Occipital lobe (tissue), 2 donors: Measurements from ENCODE around the gene ABHD6. TPM values are rescaled to one million over a fixed set of nuclear protein-coding genes. Genes with fewer than 3 reads are reported as not detected.
A peak's percentile ranks its signal among the peaks of the same experiment; 100 is the strongest.
"Not testable (repeated sequence)": the region's sequence is repeated elsewhere in the genome, so short reads cannot be mapped to it uniquely, and the experiment has no call there.

Experiments used
- DNase-seq: peaks from one replicate; lab custom pipeline; 2025; lab: John Stamatoyannopoulos, UW
- total RNA-seq: library from RNA; depleted of rRNA; stranded (reverse); fragments of >200 nt; gene quantifications from one replicate; pipeline ENCODE4 v1.2.3, GENCODE V29; 2014

The ABHD6 gene
- total RNA-seq, 1 donor from 2014 or later = 30.1 TPM

- no peak for DNase-seq
Measured at GRCh38 chr3:58209933-58210332, 27.7 kb upstream of the ABHD6 start.

DNA sequence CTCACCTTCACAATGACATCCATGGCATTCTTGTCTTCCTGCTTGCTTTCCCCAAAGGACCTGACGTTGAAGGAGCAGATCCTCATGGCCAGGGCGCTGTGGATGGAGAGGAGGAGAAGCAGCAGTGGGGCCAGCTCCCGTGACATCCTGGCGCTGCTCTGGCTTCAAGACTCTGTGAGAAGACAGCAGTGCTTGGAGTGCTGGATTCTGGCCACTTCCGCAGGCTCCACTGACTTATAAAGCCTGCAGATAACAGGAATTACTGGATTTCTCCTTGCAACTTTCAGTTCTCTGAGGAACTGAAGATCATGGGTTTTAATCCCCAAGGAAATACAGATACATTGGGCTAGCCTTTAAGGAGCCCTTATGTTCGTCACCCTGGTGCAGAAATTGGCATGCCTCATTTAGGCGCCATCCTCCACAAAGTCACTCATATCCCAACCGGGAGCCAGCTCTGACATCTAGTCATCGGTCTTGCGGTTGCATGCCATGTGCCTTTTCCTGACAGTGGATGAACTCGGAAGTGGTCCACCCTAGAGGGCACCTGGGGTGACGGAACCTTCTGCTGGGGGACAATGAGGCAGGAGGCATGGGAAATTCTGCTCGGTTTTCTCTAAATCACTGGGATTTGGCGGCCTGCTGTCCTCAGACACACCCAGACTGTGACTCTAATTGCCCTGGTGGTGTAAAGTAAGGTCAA, 26.7 kb upstream of the ABHD6 start, which contains the start of gene DNASE1L3:
Gene DNASE1L3, minus strand, starts transcription at position 212 of the 700 bp plus-strand sequence. Its CDS starts 66 bp downstream, at position 146.
- DNase-seq = no peak

- DNase-seq = no peak
Measured at GRCh38 chr3:58214484-58215316, 22.9 kb upstream of the ABHD6 start.

- DNase-seq = no peak
Measured at GRCh38 chr3:58215317-58216025, 22.1 kb upstream of the ABHD6 start.

DNA sequence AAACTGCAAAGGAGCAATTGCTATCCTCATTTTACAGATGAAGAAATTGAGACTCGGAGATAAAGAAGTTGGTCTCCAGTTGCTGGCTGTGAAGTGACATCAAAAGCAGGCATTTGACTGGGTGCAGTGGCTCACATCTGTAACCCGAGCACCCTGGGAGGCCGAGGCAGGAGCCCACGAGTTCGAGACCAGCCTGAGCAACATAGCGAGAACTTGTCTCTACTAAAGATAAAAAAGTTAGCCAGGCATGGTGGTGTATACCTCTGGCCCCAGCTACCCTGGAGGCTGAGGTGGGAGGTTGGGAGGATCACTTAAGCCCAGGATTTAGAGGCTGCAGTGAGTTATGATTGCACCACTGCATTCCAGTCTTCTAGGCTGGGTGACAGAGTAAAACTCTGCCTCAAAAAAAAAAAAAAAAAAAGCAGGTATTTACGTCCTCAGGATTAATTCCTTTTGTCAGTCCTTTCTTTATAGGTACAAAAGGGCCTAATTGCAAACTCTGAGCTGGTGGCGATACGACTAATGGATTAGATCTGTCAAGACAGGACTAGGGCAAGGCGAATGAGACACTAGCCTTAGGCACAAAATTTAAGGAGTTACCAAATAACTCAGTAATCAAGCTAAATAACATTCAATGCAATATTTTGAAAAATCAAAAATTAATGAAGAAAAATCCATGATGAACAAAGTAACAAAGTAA, 20.9 kb upstream of the ABHD6 start:
- DNase-seq = no peak

DNA sequence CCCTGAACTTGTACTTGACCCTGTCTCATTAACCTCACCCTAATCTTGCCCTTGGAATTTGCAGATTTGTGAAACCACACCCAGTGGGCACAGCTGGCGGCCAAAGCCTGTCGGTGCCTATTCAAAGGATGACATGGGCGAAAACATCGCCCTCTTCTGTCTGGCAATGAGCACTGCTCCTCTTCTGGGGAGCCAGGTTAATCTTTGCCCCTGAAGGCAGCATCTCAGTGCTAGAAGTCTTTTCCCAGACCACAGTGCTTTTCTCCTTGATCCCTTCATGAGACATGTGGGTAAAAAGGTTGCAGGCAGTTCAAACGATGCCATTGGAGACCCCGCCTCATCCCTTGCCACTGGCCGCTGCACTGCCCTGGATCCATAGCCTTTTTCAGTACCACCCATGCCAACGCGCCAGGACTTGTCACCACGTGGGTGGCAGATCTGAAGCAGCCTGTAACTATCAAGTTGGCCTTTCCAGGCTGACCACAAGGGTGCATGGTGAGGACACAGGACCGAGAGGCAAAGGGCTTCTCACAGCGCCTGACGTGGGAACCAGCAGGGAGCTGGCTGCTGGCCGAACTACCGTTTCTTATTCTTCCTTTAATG, 20.3 kb upstream of the ABHD6 start:
- DNase-seq = peak; percentile 43

DNA sequence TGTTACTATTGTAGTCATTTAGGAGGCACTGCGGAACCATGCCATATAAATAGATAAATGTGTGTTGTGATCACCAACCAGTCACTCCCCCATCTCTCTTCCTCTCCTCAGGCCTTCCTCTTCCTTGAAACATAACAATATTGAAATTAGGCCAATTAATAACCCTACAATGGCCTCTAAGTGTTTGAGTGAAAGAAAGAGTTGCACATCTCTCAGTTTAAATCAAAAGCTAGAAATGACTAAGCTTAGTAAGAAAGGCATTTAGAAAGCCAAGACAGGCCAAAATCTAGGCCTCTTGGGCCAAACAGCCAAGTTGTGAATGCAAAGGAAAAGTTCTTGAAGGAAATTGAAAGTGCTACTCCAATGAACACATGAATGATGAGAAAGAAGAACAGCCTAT, 18.7 kb upstream of the ABHD6 start:
- DNase-seq = no peak

DNA sequence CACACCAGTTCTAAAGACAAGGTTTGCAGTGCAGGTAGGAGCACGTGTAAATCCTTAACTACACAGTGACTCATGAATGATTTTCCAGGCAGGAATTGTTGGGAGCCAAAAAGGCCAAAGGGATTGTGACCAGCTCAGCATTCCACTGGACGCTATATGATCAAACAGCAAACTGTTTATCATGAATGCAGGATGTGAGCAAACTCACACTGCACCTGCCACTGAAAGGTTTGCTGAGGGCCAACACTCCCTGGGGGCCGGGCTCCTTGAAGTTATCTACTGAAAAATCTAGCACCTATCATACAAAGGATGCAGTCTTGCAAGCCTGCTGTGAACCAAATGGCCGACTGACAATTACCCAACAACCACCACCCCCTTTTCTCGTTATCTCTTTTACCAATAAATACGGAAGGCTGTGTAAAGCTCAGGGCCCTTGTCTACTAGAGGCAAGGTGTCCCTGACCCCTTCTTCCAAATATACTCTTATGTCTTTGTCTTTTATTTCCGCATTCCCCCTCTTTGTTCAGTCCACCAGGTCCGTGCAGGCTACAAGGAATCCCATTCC, 15.3 kb upstream of the ABHD6 start:
- no peak for DNase-seq

DNA sequence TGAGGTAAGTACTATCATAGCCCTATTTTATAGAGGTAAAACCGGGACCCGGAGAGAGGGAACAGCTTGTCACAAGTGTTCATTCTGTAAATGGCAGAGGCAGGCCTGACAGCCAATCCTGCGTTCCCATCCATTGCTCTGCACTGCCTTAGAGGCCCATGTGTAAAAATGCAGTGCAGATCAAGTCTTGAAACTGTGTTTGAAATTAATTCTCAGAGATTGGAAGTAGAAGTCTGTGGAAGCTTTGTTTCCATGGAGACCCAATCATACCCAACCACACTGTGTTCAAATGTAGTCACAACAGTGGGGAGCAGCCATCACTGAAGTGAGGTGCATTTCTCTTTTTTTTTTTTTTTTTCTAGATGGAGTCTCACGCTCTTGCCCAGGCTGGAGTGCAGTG, 13.7 kb upstream of the ABHD6 start:
- DNase-seq = no peak

- not testable (repeated sequence) for DNase-seq
Measured at GRCh38 chr3:58227933-58228332, 9.7 kb upstream of the ABHD6 start.

DNA sequence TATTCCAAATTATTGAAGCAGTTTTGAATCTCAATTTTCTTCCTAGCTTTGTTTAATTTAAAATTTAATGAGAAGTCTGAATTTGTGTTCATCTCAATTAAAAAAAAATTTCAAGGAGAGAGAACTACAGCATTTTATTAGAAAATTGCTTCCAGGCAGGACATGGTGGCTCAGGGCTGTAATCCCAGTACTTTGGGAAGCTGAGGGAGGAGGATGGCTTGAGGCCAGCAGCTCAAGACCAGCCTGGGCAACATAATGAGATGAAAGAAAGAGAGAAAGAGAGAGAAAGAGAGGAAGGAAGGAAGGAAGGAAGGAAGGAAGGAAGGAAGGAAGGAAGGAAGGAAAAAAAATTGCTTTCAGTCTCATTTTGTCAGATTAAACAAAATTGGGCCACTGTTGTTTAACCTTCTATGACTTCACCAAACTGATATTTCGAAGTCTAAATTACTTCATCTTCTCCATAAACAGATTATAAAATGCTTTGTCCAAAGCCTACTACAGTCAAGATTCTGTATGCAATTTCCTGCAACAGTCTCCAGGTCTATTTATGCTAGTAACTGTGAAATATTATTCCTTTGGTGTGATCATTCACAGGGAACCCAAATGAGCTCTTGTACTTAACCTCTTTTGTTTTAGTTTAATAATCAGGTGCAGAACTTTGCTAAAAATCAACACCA, 6.6 kb upstream of the ABHD6 start:
- no peak for DNase-seq

- no peak for DNase-seq
Measured at GRCh38 chr3:58231666-58232065, 5.9 kb upstream of the ABHD6 start.

DNA sequence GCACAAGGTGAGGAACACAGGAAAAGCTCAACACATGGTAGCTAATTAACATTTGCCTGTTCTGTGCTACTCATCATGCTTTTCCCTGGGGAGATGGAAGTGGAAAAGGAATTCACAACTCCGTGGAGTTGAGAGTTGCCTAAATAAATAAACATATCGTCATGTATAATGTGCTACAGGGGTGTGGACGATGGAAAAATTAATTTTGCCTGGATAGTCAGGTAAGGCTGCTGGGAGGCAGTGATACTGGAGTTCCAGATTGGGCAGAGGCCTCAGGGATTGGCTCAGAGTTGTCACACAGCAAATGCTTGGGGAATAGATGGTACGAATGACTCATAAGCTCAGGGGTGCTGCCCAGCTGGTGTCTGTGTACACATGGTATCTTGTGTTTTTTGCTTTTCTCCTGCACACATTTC, 3.1 kb upstream of the ABHD6 start:
- DNase-seq = peak; percentile 36

DNA sequence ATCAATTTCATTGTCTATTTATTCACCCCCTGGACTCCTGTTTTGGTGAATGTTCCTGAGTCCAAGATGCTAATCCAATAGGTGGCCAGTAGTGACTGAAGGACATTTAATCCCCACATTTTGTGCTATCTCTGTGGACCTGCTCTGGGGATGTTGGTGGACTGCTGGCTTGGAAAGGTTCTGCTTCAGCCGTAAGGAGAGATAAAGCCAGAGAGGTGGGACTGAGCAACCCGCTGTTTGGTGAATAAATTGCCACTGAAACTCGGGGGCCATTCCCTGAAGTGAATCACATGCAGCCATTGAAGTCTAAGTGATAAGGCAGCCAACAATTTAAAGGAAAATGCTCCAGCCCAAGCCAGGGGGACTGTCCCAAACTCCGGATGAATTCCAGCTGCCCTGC, 1.6 kb upstream of the ABHD6 start:
- DNase-seq = no peak

- DNase-seq = no peak
Measured at GRCh38 chr3:58236527-58237237, 910 bp upstream of the ABHD6 start.

DNA sequence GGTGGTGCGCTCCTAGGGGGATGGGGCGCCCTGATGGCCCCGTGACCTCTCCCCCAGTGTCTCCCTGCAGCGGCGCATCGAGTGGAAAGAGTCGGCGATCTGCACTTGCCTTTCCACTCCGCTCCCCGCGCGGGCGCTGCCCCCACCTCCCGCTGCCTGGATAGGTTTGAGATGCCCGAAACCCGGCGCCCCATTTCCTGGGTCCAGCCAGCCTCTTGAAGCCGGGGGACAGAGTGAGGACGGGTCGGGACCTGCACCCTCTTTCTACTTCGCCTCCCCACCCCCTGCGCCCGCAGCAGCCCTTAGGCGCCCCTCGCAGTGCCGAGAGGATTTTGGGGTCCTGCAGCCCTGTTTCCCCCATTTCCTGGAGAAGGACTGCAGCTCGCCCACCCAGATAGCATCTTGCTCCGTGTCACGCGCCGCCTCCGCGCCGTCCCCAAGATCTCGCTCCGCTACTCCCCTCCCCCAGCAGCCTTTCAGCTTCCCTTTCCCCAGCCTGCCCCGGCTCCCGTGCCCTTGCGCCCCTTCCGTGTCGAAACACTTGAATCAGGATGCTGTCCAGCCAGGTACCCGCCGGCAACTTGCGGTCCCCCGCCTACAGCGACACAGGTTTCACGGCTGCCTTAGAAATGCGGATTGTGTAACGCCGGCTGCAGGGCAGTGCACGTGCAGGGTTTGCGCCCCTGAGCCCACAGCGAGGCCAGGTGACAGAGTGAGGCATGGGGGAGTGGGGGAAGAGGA, 519 bp downstream of the ABHD6 start:
- peak; percentile 52 for DNase-seq

DNA sequence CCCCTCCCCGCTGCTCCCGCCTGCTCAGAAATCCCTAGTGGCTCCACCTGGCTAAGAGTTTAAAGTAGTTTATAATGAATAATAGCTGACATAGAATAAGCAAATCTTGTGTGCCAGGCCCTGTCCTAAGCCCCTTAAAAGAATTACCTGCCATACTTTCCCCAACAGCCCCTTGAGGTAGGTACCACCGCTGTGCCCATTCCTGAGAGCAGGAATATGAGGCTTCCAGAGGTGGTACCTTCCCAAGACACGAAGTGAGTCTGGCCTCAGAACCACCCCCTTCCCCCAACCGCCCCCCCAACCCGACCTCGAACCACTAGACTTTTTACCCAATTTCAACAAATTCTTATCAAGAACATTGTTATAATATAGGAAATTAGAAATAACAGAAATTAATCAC, 1.2 kb downstream of the ABHD6 start:
- no peak for DNase-seq

DNA sequence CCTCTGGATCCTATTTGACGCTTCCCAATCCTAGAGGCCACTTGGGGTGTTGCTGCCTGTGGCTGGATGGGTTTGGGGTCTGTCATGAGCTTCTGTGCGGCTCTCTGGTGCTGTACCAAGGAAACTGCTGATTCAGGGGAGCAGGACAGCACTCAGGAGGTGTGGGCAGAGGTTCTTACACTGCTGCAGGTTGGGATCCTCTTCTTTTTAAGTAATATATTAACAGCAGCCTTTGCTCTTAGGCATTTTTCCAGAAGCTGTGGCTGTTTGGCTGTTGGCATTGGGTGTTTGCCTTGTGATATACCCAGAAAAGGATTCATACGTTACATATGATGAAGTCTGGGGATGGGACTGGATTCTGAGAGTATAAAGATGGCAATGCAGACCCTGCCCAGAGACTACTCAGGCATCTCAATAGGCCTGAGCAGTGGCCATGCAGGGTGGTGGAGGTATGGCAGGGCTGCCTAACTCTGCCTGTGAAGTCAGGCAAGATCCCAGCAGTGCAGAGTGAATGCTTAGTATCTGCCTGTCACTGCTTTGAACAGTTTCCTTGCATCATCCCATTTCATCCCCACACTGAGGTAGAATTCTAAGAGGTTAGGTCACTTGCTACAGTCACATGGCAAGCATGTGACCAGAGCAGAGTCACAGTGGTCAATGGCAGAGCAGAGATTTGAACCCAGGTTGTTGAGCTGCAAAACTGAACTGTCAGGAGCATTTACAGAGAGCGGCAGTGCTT, 3.9 kb downstream of the ABHD6 start:
- DNase-seq = no peak
